HG03280 (cell line): Measurements from ENCODE around the gene IPMK.
"Not testable (repeated sequence)": the region's sequence is repeated elsewhere in the genome, so short reads cannot be mapped to it uniquely, and the experiment has no call there.

Experiments
- ATAC-seq: cut with Tn5 transposase; IDR thresholded peaks from one replicate; pipeline ENCODE4 v1.9.1; 2021; ENCODE audit warnings: mild to moderate bottlenecking, moderate library complexity; ENCODE audit not compliant: unreplicated experiment

IPMK gene

GRCh38 chr10:58157076-58157766 is 110.5 kb downstream of the IPMK start:
- no peak for ATAC-seq

- not testable (repeated sequence) for ATAC-seq
Measured at GRCh38 chr10:58155941-58156340, 111.8 kb downstream of the IPMK start.

- ATAC-seq = no peak
Measured at GRCh38 chr10:58153751-58154150, 113.9 kb downstream of the IPMK start.

- ATAC-seq = peak; percentile 75
Measured at GRCh38 chr10:58152673-58153263, 114.9 kb downstream of the IPMK start.

- no peak for ATAC-seq
Measured at GRCh38 chr10:58150290-58150689, 117.4 kb downstream of the IPMK start.

- ATAC-seq = no peak
Measured at GRCh38 chr10:58143944-58144343, 123.8 kb downstream of the IPMK start.
